Loucy (cell line): ENCODE results near the gene ATG7.

ENCODE experiments used
- CTCF ChIP-seq: fragments of 200-600 bp; sonication (generic); conservative IDR thresholded peaks from 2 replicates; pipeline ENCODE4 v1.5.1; 2014; ENCODE audit warnings: mild to moderate bottlenecking, antibody characterized with exemption, low read length
- EZH2phosphoT487 ChIP-seq: fragments of 200-600 bp; IDR thresholded peaks from 2 replicates; pipeline ENCODE4 v1.6.1; 2018; ENCODE audit warnings: antibody characterized with exemption, mild to moderate bottlenecking, moderate library complexity, borderline replicate concordance

- TF ChIP-seq CTCF (no peak), EZH2phosphoT487 (no peak)
These were observed 269.4 kb downstream of the ATG7 start for GRCh38 chr3:11541321-11542303.
